ENCODE data around the gene MAGI1.

MAGI1 gene

DNA sequence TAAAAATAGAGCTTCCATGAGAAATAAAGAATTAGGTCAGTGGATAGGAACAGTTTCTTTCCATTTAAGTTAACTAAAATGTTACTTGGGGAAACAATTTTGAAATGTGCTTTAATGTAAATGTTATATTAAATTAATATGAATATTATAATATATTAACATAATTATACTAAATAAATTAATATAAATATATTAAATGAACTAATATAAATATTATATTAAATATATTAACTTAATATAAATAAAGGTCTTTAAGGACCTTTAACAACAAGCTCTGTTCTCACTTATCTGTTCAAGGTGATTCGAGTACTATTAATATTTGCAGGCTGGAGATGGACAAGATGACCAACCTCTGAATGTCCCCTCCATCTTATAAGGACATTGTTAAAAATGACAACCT, 100.6 kb downstream of the MAGI1 start:
- TF ChIP-seq, protein P1, sequence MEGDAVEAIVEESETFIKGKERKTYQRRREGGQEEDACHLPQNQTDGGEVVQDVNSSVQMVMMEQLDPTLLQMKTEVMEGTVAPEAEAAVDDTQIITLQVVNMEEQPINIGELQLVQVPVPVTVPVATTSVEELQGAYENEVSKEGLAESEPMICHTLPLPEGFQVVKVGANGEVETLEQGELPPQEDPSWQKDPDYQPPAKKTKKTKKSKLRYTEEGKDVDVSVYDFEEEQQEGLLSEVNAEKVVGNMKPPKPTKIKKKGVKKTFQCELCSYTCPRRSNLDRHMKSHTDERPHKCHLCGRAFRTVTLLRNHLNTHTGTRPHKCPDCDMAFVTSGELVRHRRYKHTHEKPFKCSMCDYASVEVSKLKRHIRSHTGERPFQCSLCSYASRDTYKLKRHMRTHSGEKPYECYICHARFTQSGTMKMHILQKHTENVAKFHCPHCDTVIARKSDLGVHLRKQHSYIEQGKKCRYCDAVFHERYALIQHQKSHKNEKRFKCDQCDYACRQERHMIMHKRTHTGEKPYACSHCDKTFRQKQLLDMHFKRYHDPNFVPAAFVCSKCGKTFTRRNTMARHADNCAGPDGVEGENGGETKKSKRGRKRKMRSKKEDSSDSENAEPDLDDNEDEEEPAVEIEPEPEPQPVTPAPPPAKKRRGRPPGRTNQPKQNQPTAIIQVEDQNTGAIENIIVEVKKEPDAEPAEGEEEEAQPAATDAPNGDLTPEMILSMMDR (IDR thresholded peaks at IDR 0.05; ENCODE audit: insufficient read depth, missing control alignments), result no peak
- no peak for FAIRE-seq
- no peak for DNase-seq (ENCODE audit: insufficient read length, low spot score)

DNA sequence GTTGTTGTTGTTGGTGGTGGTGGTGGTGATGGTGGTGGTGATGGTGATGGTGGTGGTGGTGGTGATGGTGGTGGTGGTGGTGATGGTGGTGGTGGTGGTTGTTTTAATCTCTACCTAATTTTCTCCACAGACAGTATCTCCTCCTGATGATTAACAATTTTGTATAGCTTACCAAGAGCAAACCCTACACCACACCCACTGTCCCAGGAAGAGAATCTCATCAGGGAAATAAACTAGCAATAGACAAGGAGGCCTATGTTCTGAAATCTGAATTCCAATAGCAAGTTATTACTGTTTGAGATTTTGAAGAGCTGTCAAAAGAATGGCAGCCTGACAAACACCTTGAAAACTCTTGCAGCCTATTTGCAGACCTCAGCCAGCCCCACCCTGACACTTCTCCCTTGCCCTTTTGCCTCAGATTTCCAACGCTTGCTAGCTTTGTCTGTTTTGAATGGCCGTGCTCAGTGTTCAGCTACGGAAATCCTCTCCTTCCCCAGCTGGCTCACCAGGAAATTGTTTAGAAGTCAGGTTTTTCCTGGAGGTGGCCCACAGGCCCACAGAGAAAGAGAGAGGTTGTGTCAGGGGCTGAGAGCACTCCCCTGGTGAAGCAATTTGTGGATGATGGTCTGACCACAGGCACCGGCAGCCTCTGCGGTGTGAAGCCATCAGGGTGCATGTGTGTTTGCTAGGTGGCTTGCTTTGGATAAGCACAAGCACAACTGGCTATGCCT, 101.6 kb downstream of the MAGI1 start:
- TF ChIP-seq, protein P1 (IDR thresholded peaks at IDR 0.05; ENCODE audit: insufficient read depth, missing control alignments), result no peak
- no peak for DNase-seq (ENCODE audit: insufficient read length, low spot score)
- FAIRE-seq, result no peak

DNA sequence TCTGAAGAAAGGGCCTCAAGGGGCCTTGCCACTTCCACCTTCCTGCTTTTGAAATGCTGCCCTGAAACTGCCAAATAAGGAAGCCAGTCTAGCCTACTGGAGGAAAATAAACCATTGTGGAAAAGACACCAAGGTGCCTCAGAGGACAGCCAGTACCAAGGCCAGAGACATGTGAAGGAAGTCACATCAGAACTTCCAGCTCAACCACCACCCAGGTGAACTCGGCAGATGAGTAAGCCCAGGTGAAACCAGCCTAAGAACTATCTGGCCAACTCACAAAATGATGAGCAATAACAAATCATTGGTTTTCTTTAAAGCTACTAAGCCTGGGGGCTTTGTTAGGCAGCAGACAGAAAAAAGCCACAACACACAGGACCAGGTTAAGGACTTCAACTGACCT, 103.0 kb downstream of the MAGI1 start:
- TF ChIP-seq, protein P1 (IDR thresholded peaks at IDR 0.05; ENCODE audit: insufficient read depth, missing control alignments), result no peak
- DNase-seq (ENCODE audit: insufficient read length, low spot score) (no peak), FAIRE-seq (no peak)

DNA sequence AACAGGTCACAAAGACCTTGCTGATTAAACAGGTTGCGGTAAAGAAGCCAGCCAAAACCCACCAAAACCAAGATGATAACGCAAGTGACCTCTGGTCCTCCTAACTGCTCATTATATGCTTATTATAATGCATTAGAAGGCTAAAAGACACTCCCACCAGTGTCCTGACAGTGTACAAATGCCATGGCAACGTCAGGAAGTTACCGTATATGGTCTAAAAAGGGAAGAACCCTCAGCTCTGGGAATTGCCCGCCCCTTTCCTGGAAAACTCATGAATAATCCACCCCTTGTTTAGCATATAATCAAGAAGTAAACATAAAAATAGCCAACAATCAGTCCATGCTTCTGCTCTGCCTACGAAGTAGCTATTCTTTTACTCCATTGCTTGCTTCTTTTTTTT, 108.1 kb downstream of the MAGI1 start:
- DNase-seq (ENCODE audit: insufficient read length, low spot score), result no peak
- no peak for FAIRE-seq
- TF ChIP-seq, protein P1 (IDR thresholded peaks at IDR 0.05; ENCODE audit: insufficient read depth, missing control alignments), result no peak

DNA sequence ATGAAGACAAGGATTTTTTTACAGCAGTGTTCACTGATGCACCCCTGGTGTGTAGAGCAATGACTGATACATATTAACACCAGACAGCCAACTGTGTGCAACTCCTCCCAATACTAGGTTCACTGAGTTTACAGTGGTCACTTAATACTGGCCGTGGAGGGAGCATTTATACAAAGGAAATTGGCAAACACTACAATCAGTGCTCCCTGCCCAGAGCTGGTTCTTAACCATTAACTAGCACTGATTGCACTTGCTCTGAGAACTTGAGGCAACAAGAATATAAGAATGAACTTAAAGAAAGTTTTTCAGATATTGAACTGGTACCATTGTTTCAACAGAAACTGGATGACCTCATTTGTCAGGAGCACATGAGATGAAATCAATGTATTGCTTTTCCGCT, 110.6 kb downstream of the MAGI1 start:
- FAIRE-seq (no peak), DNase-seq (ENCODE audit: insufficient read length, low spot score) (no peak)
- TF ChIP-seq, protein P1 (IDR thresholded peaks at IDR 0.05; ENCODE audit: insufficient read depth, missing control alignments), result no peak

DNA sequence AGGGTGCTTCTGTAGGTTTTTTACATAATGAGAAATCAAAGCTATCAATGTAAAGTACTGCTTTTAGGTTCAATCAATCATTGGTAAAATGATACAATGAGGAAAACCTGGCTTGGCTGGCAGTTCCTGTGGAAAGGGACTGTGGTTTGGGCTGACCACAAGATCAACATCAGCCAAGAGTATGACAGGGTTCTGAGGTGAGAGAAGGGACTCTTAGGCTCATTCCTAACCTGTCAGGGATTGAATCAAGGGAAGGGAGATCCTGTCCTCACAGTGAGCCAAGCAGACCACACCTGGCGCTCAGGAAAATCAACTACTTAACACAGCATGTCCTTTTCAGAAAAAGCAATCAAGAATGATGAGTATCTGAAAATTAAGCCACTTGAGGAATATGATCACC, 111.1 kb downstream of the MAGI1 start:
- FAIRE-seq (no peak), DNase-seq (ENCODE audit: insufficient read length, low spot score) (no peak)
- TF ChIP-seq, protein P1 (IDR thresholded peaks at IDR 0.05; ENCODE audit: insufficient read depth, missing control alignments), result no peak

DNA sequence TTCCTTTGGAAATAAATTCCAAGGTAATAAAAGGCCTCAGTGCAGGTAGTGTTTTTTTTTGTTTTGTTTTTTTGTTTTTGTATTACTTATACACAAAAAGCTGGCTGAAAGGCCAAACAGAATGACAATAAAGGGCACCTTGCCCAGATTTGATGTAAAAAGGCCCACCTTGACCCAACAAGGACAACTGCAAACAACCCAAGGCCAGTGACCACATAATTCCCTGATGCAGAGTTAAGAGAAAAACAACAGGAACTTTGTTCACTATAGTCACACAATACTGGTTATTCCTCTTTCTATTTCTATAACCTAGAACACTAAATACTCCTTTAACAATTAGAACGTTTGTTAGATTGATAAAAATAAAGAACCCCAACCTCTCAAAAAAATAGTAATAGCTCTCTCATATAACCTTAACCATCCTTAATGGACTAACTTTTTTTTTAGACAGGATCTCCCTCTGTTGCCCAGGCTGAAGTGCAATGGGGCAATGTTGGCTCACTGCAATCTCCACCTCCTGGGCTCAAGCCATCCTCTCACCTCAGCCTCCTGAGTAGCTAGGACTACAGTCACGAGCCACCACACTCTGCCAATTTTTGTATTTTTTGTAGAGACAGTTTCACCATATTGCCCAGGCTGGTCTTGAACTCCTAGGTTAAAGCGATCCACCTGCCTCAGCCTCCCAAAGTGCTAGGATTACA, 113.3 kb downstream of the MAGI1 start:
- DNase-seq (ENCODE audit: insufficient read length, low spot score), result no peak
- TF ChIP-seq, protein P1 (IDR thresholded peaks at IDR 0.05; ENCODE audit: insufficient read depth, missing control alignments), result no peak
- no peak for FAIRE-seq

Data from D721Med (cell line).